Dedifferentiated amniotic fluid mesenchymal stem cell (primary cell): ENCODE data around the gene PLVAP.
"Not testable (repeated sequence)": the region's sequence is repeated elsewhere in the genome, so short reads cannot be mapped to it uniquely, and the experiment has no call there.

Experiments used
- DNase-seq: peaks from one replicate; pipeline ENCODE4 v3.0.0-alpha.2; 2016; ENCODE audit errors: extremely low spot score

The PLVAP gene

DNA sequence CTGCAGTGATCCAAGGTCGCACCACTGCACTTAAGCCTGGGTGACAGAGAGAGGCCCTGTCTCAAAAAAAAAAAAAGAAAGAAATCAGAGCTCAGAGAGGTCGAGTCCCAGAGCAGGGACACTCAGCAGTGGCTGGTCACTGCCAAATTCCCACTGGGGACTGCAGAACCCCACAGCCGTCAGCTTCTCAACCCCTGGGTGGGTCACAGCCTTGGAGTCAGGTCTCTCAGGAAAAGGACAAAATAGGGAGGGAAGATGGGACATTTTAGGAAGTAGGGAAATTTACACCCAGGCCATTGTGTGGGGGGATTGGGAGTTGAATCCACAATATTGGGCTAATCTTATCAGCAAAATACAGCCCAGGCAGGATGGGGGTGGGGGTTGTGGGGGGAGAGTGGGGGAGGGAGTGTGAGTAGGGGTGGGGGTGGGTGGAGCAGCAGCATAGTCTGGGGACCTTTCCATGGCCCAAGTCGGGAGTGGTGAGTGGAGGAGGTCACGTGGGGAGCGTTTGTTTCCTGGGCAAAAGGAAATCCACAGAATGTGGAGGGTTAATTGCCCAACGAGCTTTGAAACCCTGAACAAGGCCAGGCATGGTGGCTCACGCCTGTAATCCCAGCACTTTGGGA is 21.9 kb upstream of the PLVAP start:
- no peak for DNase-seq

DNA sequence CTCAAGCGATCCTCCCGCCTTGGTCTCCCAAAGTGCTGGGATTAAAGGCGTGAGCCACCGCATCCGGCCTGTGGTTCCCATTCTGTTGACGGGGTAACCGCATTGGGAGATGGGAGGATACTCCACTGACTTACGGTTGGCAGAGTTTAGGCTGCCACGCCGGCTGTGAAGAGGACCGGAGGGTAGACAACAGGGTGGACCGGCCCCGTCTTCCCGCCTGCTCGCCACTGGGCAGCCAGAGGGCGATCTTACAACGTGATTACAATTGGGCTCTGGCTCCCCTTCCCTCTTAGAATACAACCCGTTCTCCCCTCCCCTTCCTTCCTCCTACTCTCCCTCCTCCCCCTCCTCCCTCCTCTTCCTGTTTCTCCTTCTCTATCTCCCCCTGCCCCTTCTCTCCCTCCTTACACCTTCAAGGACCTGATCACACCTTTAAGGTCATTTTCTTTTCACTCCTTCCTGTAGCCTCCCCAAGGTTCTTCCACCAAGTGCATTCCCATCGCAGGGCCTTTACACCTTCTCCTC is 17.8 kb upstream of the PLVAP start:
- DNase-seq, result no peak

DNA sequence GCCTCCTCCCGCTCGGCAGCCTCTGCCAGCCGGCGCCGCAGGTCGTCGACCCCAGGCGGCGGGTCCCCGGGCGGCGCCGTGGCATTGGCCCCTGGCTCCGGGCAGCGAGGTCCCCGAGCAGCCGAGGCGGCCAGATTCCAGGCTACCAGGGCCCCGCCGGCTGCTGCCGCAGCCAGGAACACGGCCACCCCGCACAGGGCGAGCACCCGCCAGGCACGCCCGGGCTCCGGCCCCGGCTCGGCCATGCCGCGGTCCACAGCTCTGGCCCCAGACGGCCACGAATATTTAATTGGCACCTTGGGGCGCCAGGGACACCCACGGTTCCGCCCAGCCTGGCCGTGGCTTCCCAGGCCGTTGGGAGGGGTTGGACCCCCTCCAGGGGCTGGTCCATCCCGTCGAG is 16.8 kb upstream of the PLVAP start, which contains the start of gene CCDC194:
Gene CCDC194 (minus strand): TSS at position 283 of the 400 bp plus-strand sequence. CDS start 38 bp downstream, at position 245.
- DNase-seq, result no peak

DNA sequence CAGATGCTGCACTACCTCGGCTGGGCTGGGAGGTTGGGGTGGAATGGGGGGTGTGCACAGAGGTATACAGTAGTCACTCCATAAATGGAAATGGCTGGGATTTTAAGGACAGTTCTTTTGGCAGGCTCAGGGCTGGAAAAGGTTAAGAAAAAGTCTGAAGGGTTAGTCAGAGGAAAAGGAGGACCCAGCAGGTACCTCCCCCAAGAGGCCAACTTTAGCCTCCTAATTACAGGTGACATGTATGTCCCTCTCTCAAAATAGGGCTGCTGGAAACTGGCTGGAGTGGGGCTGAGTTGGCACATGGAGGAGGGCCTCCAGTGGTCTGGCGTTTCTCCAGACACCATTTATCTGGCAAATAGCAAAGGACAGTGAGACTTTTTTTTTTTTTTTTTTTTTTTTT is 15.9 kb upstream of the PLVAP start:
- DNase-seq, result no peak

DNA sequence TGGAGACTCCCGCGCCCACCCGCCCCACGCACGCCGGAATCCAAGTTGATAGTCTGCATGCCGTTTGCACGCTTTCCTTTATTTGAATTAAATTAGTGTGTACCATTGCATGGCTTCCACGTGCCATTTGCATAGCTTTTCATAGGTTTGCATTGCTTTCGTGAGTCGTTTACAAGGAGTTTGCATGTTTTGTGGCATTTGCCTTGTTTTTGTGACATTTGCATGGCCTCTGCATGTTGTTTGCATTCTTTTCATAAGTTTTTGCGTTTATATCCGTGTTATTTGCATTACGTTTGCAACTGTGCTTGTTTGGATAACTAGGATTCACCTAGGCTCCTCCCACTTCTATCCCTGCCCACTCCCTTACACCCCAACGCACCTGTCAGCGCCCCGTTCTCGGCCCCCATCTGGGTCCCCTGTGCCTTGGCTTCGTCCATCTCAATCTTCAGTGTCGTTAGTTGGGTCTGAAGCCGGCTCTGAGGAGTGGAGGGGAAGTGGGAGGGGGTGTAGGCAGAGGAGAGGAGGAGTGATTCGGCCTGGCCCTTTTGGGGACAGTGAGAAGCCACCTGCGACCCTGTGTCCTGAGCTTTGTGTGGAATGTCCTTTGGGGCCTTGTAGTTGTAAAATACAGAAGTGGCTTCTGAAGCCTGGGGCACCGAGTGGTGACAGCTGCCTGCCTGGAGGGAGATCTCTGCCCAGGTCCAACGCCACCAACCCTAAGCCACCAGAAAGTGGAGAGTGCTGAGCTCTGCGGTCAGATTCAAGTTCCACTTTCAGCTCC is 14.4 kb upstream of the PLVAP start:
- DNase-seq, result no peak

DNA sequence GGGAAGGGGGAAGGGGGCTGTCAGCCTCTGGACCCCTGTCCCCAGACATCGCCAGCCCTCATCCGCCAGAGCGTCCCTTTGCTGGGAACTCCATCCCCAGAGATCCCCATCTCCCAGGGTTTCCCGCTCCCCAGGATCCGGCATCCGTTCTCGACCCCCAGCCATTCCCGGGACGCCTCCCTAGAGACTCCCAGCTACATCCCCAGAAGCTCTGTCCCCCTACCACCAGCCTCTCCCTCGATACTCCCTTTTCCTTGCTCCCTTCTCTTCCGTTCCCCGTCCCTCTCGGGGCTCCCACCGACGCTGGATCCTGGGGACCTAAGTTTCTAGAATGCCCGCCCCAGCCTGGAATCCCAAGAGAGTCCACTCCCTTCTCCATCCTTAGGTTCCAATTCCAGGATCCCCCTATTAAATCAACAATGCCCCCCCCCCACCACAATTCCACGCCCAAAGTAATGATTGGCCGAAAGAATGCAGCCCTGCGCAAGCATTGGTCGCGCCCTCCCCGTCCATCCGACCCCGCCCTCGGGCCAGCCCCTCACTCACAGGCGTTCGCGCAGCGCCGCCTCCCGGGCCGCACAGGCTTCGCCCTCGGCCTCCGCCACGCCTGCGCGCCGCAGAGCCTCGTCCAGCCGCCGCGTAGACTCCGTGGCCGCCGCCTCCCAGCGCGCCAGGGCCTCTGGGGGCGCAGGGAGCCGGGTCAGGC is 13.7 kb upstream of the PLVAP start:
- DNase-seq, result peak; percentile 87

DNA sequence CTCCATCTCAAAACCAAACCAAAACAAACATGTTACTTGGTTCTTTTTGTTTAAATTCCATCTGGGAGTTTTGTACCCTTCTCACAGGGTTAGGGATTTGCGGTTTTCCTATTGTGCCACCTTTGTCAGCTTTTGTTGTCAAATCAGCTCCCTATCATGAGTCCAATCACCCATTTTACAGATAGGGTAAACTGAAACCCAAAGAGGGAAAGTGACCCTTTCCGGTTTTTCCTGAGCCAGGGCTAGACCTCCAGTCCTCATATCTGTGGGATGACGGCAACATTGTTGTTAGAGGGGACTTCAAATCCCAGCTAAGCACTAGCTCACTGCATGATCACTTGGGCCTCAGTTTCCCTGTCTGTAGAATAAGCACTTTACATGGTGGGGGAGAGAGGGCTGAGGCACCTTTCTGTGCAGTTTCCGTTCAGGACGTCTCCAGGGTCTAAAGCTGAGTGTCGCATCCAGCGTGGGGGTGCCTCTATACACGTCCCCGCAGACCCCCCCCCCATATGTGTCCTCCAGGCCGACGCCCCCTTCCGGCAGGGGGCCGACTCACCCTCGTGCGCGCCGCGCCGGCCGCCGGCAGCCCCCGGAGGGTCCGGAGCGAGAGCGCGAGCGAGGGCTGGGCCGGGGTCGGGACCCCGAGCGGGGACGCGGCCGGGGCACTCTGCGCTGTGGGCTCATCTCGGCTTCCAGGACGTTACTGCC is 13.0 kb upstream of the PLVAP start:
- DNase-seq, result no peak

DNA sequence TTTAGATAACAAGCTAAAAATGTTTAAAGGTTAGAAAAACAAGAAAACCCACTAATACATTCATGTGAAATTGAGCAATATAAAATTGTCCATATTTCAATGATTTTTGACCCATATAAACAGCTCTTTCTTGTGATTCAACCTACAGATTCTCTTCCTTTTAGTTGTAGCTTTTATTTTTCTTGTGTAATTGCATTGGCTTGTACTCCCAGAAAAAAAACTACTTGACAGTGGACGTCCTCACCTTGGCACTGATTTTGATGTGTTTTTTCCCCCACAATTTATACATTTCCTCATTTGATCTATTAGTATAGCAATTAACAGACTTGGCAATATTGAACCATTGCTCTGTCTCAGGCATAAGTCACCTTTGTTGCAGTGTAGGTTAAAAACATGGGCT is 12.1 kb upstream of the PLVAP start:
- no peak for DNase-seq

DNA sequence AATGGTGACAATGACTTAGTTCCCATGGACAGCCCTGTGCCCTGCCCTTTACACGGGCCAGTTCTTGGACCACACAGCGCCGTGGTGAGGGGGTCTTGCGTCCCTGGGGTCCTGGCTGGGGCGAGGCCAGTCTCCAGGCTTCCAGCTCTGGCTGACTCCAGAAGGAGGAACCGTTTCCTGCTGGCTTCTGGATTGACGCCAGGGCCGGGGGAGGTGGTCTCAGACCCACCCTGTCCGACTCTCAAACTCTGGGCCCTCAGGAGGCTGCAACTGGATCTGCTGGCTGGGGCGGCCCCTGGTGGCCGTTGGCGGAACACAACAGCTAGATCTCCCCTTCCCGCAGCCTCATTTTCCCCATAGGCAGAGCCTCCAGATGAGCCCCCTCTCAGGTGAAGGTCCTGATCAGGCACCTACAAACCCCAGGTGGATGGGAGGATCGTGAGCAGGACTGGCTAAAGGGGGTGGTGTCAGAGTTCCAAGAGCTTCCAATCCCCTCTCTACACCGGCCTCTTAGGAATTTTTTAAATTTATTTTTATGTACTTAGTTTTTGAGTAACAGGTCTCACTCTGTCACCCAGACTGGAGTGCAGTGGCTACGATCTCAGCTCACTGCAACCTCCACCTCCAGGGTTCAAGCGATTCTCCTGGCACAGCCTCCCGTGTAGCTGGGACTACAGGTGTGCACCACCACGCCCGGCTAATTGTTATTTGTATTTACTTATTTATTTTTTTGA is 8.9 kb upstream of the PLVAP start:
- DNase-seq, result peak; percentile 28

DNA sequence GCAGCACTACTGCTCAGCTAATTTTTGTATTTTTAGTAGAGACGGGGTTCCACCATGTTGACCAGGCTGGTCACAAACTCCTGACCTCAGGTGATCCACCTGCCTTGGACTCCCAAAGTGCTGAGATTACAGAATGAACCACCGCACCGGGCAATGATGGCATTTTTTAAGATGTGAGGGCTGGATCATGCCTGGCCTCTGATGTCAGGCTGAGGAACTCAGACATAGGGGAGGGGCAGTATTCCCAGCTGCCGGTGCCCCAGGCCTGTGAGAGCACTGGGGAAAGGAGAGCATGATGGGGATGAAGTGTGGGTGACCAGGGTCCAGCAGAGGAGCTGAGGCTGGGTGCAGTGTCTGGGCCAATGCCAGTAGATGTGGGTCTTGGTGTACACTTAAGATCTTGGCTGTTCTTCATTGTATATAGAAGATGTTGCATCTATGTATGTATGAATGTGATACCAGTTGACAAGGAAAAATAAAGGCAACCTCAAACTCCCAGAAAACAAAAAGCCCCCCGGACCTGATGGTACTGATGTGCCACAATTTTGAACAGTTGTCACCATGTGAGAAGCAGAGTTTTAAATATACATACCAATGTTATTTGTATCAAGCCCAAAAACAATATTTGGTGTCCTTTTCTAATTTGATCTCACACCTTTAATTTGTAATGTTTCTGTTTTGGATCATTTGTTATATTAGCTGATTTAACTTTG is 3.4 kb upstream of the PLVAP start:
- no peak for DNase-seq

DNA sequence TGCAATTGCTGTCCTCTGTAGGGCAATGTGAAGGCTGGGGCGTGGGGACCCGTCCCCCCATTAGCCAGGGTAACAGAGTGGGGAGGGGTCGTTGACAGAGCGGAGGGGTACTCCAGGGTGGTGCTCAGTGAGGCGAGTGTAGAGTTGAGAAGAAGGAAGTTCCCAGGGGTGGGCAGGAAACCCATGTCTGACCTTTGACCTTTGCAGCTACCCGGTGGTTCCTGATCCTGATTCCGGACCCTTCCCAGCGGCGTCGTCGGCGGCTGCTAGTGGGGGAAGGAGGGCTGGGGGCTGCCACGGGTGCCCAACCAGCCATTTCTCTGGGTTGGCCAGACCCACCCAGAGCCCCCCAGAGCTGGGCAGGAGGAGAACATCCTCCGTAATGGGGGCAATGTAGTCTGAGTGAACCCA is 2.1 kb upstream of the PLVAP start:
- DNase-seq, result no peak

DNA sequence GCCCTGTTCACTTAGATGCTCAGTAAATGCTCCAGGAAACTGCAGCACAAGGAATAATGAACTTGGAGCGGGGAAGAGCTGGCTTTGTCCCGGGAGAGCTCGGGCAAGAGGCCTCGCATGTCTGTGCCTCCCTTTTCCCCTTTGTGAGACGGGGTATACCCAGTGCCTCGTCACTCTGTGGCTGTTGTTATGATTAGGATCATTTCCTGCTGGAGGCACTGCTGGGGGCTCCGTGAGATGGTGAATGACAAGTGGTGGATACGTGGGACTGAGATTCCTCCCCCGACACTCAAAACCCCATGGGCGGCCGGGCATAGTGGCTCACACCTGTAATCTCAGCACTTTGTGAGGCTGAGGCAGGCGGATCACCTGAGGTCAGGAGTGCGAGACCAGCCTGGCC is 1.1 kb upstream of the PLVAP start:
- DNase-seq, result no peak

DNA sequence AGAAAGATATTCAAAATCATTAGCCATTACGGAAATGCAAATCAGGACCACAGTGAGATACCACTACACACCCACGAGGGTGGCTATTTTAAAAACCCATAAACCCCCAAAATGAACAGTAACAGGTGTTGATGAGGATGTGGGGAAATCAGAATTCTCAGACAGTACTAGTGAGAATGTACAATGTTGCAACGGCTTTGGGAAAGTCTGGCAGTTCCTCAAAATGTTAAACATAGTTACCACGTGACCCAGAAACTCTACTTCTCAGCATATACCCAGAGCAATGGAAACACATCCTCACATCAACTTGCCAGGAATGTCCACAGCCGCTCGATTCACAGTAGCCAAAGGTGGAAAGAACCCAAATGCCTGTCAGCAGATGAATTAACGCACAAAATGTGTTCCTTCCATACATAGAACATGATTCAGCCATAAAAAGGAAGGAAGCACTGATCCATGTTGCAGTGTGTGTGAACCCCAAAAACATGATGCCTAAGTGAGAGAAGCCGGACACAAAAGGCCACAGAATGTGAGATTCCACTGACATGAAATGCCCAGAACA is 7.0 kb downstream of the PLVAP start:
- DNase-seq, result no peak

DNA sequence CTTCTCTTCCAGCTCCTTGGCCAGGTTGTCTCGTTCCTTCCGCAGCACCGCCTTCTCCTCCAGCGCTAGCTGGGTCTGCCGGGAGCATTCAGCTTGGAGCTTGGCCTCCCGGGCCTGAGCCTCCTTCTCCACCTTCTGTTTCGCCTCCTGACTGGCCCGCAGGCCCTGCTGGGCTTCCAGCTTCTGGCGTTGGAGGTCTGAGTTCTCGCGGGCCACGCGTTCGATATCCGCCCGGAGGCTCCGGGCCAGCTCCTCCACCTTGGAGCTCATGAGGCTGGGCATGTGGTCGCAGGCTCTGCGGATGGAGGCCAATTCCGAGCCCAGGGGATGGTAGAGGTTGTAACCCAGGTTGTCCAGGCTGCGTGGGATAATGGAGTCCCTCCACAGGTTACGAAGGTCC is 11.8 kb downstream of the PLVAP start:
- no peak for DNase-seq

DNA sequence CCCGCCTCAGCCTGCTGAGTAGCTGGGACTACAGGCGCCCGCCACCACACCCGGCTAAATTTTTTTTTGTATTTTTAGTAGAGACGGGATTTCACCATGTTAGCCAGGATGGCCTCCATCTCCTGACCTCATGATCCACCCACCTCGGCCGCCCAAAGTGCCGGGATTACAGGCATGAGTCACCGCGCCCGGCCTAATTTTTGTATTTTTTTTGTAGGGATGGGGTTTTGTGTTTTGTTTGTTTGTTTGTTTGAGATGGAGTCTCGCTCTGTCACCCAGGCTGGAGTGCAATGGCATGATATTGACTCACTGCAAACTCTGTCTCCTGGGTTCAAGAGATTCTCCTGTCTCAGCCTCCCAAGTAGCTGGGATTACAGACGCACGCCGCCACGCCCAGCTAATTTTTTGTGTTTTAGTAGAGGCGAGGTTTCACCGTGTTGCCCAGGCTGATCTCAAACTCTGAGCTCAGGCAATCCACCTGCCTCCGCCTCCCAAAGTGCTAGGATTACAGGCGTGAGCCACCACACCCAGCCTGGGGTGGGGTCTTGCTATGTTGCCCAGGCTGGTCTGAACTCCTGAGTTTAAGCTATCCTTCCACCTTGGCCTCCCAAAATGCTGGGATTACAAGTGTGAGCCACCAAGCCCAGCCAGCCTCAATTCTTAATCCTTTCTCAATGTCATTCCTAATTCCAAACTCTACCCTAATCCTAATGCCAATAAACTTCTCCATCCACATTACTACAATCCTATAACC is 13.1 kb downstream of the PLVAP start:
- not testable (repeated sequence) for DNase-seq

DNA sequence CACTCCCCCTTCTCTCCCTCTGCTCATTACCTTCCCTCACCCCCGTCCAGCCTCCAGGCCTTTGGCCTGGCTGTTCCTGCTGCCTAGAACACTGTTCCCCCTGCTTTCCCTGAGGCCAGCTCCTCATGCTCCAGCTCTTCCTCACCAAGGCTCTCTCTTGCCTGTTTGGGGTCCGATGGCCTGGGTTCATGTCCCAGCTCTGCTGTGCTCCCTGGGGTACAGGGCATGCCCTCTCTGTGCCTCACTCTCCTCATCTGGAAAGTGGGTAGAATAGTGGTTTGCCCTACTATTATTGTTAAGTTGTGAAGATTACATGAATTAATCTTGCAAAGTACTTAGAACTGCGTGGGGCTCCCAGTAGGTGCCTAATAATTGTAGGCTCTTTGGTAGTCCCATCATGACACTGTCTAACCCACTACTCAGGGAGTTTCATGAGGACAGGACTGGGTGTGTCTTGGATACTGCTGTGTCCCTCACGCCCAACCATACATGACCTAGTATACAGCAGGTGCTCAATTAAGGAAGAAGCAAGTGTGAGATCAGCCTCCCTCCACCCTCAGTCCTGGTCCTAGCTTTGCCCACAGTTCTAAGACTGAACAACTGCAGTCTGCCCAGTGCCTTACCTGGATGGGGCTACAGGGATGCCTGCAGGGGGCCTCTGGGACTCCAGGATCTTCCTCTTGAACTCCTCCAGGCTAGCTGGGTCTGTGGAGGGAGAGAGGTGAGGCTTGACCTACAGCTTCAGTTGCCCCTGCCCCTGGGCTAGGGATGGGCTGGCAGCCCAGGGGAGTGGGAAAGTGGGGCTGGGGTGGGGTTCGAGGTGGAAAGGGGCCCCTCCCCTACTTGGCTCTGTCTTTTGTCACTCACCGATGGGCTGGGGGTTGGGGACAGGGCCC is 17.0 kb downstream of the PLVAP start:
- DNase-seq, result no peak

DNA sequence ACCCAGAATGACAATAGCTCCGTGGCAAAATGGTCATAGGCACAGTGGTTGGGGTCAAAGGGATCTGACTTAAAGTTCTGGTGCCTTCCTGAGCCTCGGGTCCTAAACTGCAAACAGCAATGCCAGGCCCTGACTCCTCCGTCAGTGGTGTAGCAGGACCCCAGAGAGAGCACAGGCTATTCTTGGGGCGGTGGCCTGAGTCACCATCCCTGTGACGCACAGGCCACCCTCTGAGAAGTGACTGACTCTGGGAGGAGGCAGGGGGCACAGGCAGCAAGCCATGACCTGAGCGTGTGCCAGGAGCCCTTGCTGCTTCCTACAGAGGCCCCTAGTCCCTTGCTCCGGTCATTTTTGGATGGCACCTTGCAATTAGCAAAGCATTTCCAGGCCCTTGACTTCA is 18.7 kb downstream of the PLVAP start:
- no peak for DNase-seq

DNA sequence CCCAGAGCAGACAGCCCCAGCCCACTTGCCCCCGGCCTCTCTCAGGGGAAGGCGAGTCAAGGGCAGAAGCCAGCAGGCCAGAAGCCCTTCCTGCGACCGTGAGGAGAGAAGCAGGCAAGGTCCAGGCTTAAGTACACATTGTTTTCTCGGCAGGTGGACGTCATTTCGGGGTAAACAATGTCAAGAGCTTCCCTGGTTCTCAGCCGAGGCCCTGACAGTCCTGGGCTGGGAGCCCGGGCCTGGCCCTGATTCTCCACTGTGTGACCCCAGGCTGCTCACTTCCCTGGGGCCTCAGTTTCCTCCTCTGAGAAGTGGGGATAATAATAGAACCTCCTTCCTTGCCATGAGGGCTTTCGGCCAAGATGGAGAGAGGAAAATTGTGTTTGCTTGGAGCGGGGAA is 19.4 kb downstream of the PLVAP start:
- DNase-seq, result no peak
